Mesodermal cell (in vitro differentiated cells): Measurements from ENCODE around the gene C5orf46. TPM values are rescaled to one million over a fixed set of nuclear protein-coding genes. Genes with fewer than 3 reads are reported as not detected.
"Not testable (repeated sequence)": the region's sequence is repeated elsewhere in the genome, so short reads cannot be mapped to it uniquely, and the experiment has no call there.

Source experiments
- H3K27ac ChIP-seq: 2 replicates; pipeline ENCODE4 v1.7.0; 2013; ENCODE audit warnings: mild to moderate bottlenecking, low read depth, low read length, moderate library complexity; ENCODE audit not compliant: severe bottlenecking
- H3K36me3 ChIP-seq: 2 replicates; pipeline ENCODE4 v1.7.1; 2013; ENCODE audit warnings: mild to moderate bottlenecking, low read length, moderate library complexity; ENCODE audit not compliant: control insufficient read depth, insufficient read depth
- H3K4me1 ChIP-seq: one replicate; pipeline ENCODE4 v1.7.1; 2013; ENCODE audit warnings: mild to moderate bottlenecking, low read length; ENCODE audit not compliant: insufficient read depth, control insufficient read depth, poor library complexity, severe bottlenecking
- H3K4me3 ChIP-seq: 2 replicates; pipeline ENCODE4 v1.7.0; 2013; ENCODE audit warnings: low read length, control low read depth, mild to moderate bottlenecking; ENCODE audit not compliant: insufficient read depth, poor library complexity, severe bottlenecking; ENCODE audit errors: extremely low read depth
- H3K9me3 ChIP-seq: 2 replicates; pipeline ENCODE4 v1.7.1; 2013; ENCODE audit warnings: mild to moderate bottlenecking, low read length, moderate library complexity; ENCODE audit not compliant: control insufficient read depth
- WGBS, 2 experiments: methylation state at CpG; one replicate each; pipeline ENCODE4 v1.1.5; 2013; ENCODE audit warnings: missing lambda C conversion rate in 2 of 2; ENCODE audit not compliant: insufficient coverage in 2 of 2; 5-methylcytosine and 5-hydroxymethylcytosine counted together
- polyA plus RNA-seq, 2 experiments: library from polyadenylated mRNA; stranded (reverse); fragments of 50-300 nt; gene quantifications; one replicate each; pipeline ENCODE4 v1.2.3, GENCODE V29; 2013

Gene C5orf46
- 1.9 TPM for polyA plus RNA-seq (2013, experiment 1 of 2)
- polyA plus RNA-seq (2013, experiment 2 of 2): 0.66 TPM

- 94% methylated on average over 6 to 7 of the region's 8 CpGs for WGBS, 2 experiments
- no peaks in the 10 kb centered on the region for H3K36me3 ChIP-seq
- no peak within 1 kb of the TSS for H3K4me3 ChIP-seq
- H3K27ac ChIP-seq: no peak within 1 kb of the TSS
- H3K9me3 ChIP-seq: no peaks in the 10 kb centered on the region
- H3K4me1 ChIP-seq: peaks cover 4% of the 10 kb centered on the region
These were observed at the start of gene C5orf46 for GRCh38 chr5:147906326-147907095. Gene C5orf46, minus strand, starts transcription at chr5:147906538. Its CDS starts 37 bp downstream, at chr5:147906501.

- Histone ChIP-seq H3K36me3 (no peaks in the 10 kb centered on the region), H3K27ac (no peak overlapping the region), H3K4me3 (no peak overlapping the region), H3K9me3 (no peaks in the 10 kb centered on the region), H3K4me1 (no peaks in the 10 kb centered on the region)
- 79 to 85% methylated on average over 4 to 5 of the region's 6 CpGs for WGBS, 2 experiments
These were observed 48.6 kb upstream of the C5orf46 start for GRCh38 chr5:147954971-147955370.

- Histone ChIP-seq H3K4me1 (no peaks in the 10 kb centered on the region), H3K4me3 (no peak overlapping the region), H3K27ac (no peak overlapping the region), H3K9me3 (no peaks in the 10 kb centered on the region), H3K36me3 (no peaks in the 10 kb centered on the region)
- WGBS, 2 experiments: 100% methylated on average over 1 of the region's 2 CpGs
These were observed 43.6 kb upstream of the C5orf46 start for GRCh38 chr5:147949711-147950573.

GRCh38 chr5:147946658-147947274 is 40.4 kb upstream of the C5orf46 start:
- Histone ChIP-seq H3K27ac (peak overlapping the region; percentile 55), H3K4me3 (peak overlapping the region; percentile 22)
- WGBS, 2 experiments: 55 to 75% methylated on average over 19 to 22 of the region's 25 CpGs
- H3K36me3 ChIP-seq, H3K9me3 ChIP-seq, H3K4me1 ChIP-seq: not testable (repeated sequence)

- 77 to 97% methylated on average over 3 of the region's 4 CpGs for WGBS, 2 experiments
- H3K4me3 ChIP-seq: no peak overlapping the region
- H3K27ac ChIP-seq: no peak overlapping the region
- no peaks in the 10 kb centered on the region for H3K36me3 ChIP-seq
- H3K4me1 ChIP-seq: no peaks in the 10 kb centered on the region
- no peaks in the 10 kb centered on the region for H3K9me3 ChIP-seq
These were observed 33.2 kb upstream of the C5orf46 start for GRCh38 chr5:147939431-147940114.

- Histone ChIP-seq H3K27ac (no peak overlapping the region), H3K9me3 (no peaks in the 10 kb centered on the region), H3K4me3 (no peak overlapping the region), H3K36me3 (no peaks in the 10 kb centered on the region), H3K4me1 (no peaks in the 10 kb centered on the region)
- WGBS, 2 experiments: 0 to 20% methylated on average over 1 to 3 of the region's 3 CpGs
These were observed 28.7 kb upstream of the C5orf46 start for GRCh38 chr5:147935032-147935431.

GRCh38 chr5:147930769-147931168 is 24.4 kb upstream of the C5orf46 start:
- no peak overlapping the region for H3K4me3 ChIP-seq
- 100% methylated on average over 1 of the region's 2 CpGs; no CpG with 5 or more reads in 1 of the 2 experiments for WGBS, 2 experiments
- no peak overlapping the region for H3K27ac ChIP-seq
- H3K9me3 ChIP-seq: no peaks in the 10 kb centered on the region
- no peaks in the 10 kb centered on the region for H3K36me3 ChIP-seq
- no peaks in the 10 kb centered on the region for H3K4me1 ChIP-seq

- WGBS, 2 experiments: 91% methylated on average over 1 of the region's 3 CpGs; no CpG with 5 or more reads in 1 of the 2 experiments
- Histone ChIP-seq H3K4me3 (no peak overlapping the region), H3K36me3 (no peaks in the 10 kb centered on the region), H3K27ac (no peak overlapping the region), H3K9me3 (no peaks in the 10 kb centered on the region), H3K4me1 (no peaks in the 10 kb centered on the region)
These were observed 21.6 kb upstream of the C5orf46 start for GRCh38 chr5:147927901-147928300.

- peaks cover 7% of the 10 kb centered on the region for H3K4me1 ChIP-seq
- no peak overlapping the region for H3K4me3 ChIP-seq
- no peaks in the 10 kb centered on the region for H3K9me3 ChIP-seq
- no peak overlapping the region for H3K27ac ChIP-seq
- no peaks in the 10 kb centered on the region for H3K36me3 ChIP-seq
- WGBS, 2 experiments: 64 to 88% methylated on average over 1 to 3 of the region's 4 CpGs
These were observed 18.7 kb upstream of the C5orf46 start for GRCh38 chr5:147925020-147925419.

- WGBS, 2 experiments: 76 to 100% methylated on average over 1 to 2 of the region's 2 CpGs
- no peaks in the 10 kb centered on the region for H3K36me3 ChIP-seq
- H3K9me3 ChIP-seq: no peaks in the 10 kb centered on the region
- H3K4me1 ChIP-seq: peaks cover 7% of the 10 kb centered on the region
- H3K4me3 ChIP-seq: no peak overlapping the region
- H3K27ac ChIP-seq: no peak overlapping the region
These were observed 14.8 kb upstream of the C5orf46 start for GRCh38 chr5:147921136-147921535.
